Natural killer cell (primary cell): ENCODE results near the gene IFT74. TPM values are rescaled to one million over a fixed set of nuclear protein-coding genes. Genes with fewer than 3 reads are reported as not detected.
"Not testable (repeated sequence)": the region's sequence is repeated elsewhere in the genome, so short reads cannot be mapped to it uniquely, and the experiment has no call there.

Source experiments
- ATAC-seq, 3 donors: fragments of 150-1000 bp in 2 of 3; fragments of 200-7000 bp in 1 of 3; cut with Tn5 transposase; 1 replicate in 1 of 3; 2 replicates in 2 of 3; pipeline ENCODE4 v1.10.0; 2021; ENCODE audit warnings: mild to moderate bottlenecking in 2 of 3, moderate library complexity in 2 of 3
- DNase-seq, 2 donors: peaks; one replicate each; pipeline versions ENCODE4 v3.0.0 to v3.0.0-alpha.2; 2013 to 2021; ENCODE audit warnings: mixed read lengths in 1 of 2
- H3K27ac ChIP-seq: one replicate; pipeline ENCODE4 v1.5.1; 2013; ENCODE audit warnings: mild to moderate bottlenecking, low read length
- H3K27me3 ChIP-seq: one replicate; pipeline ENCODE4 v1.6.1; 2013; ENCODE audit warnings: low read length; ENCODE audit not compliant: control insufficient read depth, insufficient read depth
- H3K36me3 ChIP-seq: one replicate; pipeline ENCODE4 v1.6.1; 2013; ENCODE audit warnings: low read length; ENCODE audit not compliant: control insufficient read depth, insufficient read depth
- H3K4me1 ChIP-seq: one replicate; pipeline ENCODE4 v1.6.1; 2013; ENCODE audit warnings: low read length; ENCODE audit not compliant: control insufficient read depth, insufficient read depth
- H3K4me3 ChIP-seq: one replicate; pipeline ENCODE4 v1.5.1; 2013; ENCODE audit warnings: low read length
- H3K9me3 ChIP-seq: one replicate; pipeline ENCODE4 v1.6.1; 2013; ENCODE audit warnings: low read length; ENCODE audit not compliant: control insufficient read depth, insufficient read depth
- H3K27ac Mint-ChIP-seq, 2 donors: one replicate each; pipeline ENCODE4 v1.8.0; 2022; ENCODE audit warnings: mild to moderate bottlenecking in 2 of 2, mixed read lengths in 2 of 2, moderate library complexity in 1 of 2
- H3K27me3 Mint-ChIP-seq, 2 donors: one replicate each; pipeline ENCODE4 v1.8.0; 2022; ENCODE audit warnings: low read depth in 2 of 2, mixed read lengths in 2 of 2
- H3K36me3 Mint-ChIP-seq: one replicate; pipeline ENCODE4 v1.8.0; 2022; ENCODE audit warnings: mixed read lengths
- H3K4me1 Mint-ChIP-seq, 2 donors: one replicate each; pipeline ENCODE4 v1.8.0; 2022; ENCODE audit warnings: mixed read lengths in 2 of 2
- H3K4me3 Mint-ChIP-seq: one replicate; pipeline ENCODE4 v1.8.0; 2022; ENCODE audit warnings: mild to moderate bottlenecking, moderate library complexity, mixed read lengths
- H3K9me3 Mint-ChIP-seq, 2 donors: one replicate each; pipeline ENCODE4 v1.8.0; 2022; ENCODE audit warnings: mixed read lengths in 2 of 2
- WGBS: methylation state at CpG from one replicate; pipeline ENCODE4 v1.1.7; 2013; ENCODE audit warnings: missing lambda C conversion rate; ENCODE audit not compliant: insufficient coverage; 5-methylcytosine and 5-hydroxymethylcytosine counted together
- intact Hi-C: fragments of 100-400 bp; cut with micrococcal nuclease; formaldehyde crosslinking; loops from one replicate; pipeline ENCODE4 v1.14.2; 2022
- total RNA-seq, 4 donors: library from RNA; stranded (reverse); fragments of 120-200 nt in 1 of 4; gene quantifications; one replicate each; pipeline versions ENCODE4 v1.2.3 to v1.2.4, GENCODE V29; 2013 to 2022
- TF ChIP-seq, protein P1 (sequence below): fragments of 200-600 bp; IDR thresholded peaks from one replicate; pipeline ENCODE4 v1.8.0; 2022; ENCODE audit warnings: antibody characterized with exemption

Gene IFT74
- total RNA-seq, 3 donors from 2014 or later (not counting 1 experiment from before 2014, with no cell fraction given): 6.0 to 8.7 (median 7.0) TPM

DNA sequence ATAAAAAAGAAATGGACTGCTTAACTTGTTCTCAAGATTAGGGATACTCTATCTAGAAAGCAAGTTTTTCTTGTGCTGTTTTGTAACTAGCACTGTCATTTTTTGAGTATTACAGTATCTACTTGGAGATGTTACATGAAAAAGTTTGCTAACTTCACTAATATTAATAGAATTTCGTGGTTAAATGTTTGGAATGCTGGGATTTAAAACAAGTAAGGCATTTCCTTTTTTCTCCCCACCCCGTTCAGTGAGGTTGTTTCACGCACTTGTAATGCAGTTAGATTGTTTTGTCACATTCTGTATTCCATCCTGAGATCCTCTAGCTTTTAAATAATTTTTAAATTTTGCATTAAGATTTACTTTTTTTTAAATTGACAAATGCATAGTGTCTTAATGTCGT is 132.8 kb downstream of the IFT74 start:
- peaks cover 0 to 5% of the 10 kb centered on the region in 2 donors for H3K4me1 Mint-ChIP-seq

DNA sequence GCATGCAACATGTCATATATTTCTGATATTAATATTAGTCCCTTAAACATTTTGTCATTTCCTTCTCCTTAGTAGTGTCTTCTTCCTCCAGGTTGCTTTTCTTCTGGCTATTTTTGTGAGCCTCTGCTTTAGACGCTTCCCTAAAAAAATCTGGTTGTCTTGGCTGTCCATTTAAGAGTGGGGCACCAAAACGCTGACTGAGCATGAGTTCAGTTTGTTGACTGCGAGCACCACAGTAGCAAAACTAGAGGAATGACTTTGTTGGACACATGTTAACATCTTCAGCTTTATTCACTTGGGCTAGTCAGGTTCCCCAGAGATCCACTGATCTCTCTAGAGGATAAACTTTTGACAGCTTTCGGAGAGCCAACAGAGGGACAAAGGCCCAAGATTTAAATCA is 133.5 kb downstream of the IFT74 start:
- TF ChIP-seq, protein P1, sequence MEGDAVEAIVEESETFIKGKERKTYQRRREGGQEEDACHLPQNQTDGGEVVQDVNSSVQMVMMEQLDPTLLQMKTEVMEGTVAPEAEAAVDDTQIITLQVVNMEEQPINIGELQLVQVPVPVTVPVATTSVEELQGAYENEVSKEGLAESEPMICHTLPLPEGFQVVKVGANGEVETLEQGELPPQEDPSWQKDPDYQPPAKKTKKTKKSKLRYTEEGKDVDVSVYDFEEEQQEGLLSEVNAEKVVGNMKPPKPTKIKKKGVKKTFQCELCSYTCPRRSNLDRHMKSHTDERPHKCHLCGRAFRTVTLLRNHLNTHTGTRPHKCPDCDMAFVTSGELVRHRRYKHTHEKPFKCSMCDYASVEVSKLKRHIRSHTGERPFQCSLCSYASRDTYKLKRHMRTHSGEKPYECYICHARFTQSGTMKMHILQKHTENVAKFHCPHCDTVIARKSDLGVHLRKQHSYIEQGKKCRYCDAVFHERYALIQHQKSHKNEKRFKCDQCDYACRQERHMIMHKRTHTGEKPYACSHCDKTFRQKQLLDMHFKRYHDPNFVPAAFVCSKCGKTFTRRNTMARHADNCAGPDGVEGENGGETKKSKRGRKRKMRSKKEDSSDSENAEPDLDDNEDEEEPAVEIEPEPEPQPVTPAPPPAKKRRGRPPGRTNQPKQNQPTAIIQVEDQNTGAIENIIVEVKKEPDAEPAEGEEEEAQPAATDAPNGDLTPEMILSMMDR: no peak
- Histone ChIP-seq H3K4me1 (no peaks in the 10 kb centered on the region), H3K4me3 (no peak overlapping the region), H3K36me3 (no peaks in the 10 kb centered on the region), H3K27me3 (no peaks in the 10 kb centered on the region), H3K9me3 (no peaks in the 10 kb centered on the region), H3K27ac (no peak overlapping the region)
- DNase-seq: no peak
- peaks cover 0 to 7% of the 10 kb centered on the region in 2 donors for H3K27me3 Mint-ChIP-seq
- H3K4me3 Mint-ChIP-seq: no peak overlapping the region
- intact Hi-C loops: no loop called here
- ATAC-seq: no peak
- no peaks in the 10 kb centered on the region for H3K36me3 Mint-ChIP-seq
- H3K27ac Mint-ChIP-seq: no peak overlapping the region
- H3K4me1 Mint-ChIP-seq: peaks cover 0 to 5% of the 10 kb centered on the region in 2 donors
- WGBS: 89% methylated on average over 4 of the region's 4 CpGs
- H3K9me3 Mint-ChIP-seq: no peaks in the 10 kb centered on the region

More for the DNA sequence above, 132.8 kb downstream of the IFT74 start:
- Mint-ChIP-seq H3K36me3 (no peaks in the 10 kb centered on the region), H3K27me3 (peaks cover 0 to 4% of the 10 kb centered on the region in 2 donors), H3K9me3 (no peaks in the 10 kb centered on the region), H3K27ac (no peak overlapping the region), H3K4me3 (no peak overlapping the region)
- no peak overlapping the region for H3K27ac ChIP-seq
- TF ChIP-seq, protein P1: no peak
- no peaks in the 10 kb centered on the region for H3K9me3 ChIP-seq
- intact Hi-C loops: no loop called here
- ATAC-seq (no peak), DNase-seq (no peak)
- WGBS: 57% methylated on average over 1 of the region's 4 CpGs
- H3K4me3 ChIP-seq: no peak overlapping the region
- no peaks in the 10 kb centered on the region for H3K4me1 ChIP-seq
- no peaks in the 10 kb centered on the region for H3K36me3 ChIP-seq
- no peaks in the 10 kb centered on the region for H3K27me3 ChIP-seq

DNA sequence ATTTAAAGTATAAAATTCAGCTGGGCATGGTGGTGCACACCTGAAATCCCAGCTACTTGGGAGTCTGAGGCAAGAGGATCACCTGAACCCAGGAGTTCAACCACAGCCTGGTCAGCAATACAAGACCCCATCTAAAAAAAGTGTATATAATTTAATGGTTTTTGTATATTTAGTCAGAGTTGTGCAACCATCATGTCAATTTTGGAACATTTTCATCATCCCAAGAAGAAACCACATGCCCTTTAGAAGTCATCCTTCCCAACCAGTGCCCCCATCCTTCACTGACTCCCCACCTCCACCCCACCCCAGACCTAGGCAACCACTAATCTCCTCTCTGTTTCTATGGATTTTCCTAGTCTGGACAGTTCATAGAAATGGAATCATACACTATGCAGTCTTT is 134.0 kb downstream of the IFT74 start:
- Mint-ChIP-seq H3K4me3 (no peak overlapping the region), H3K27ac (no peak overlapping the region), H3K4me1 (peaks cover 0 to 5% of the 10 kb centered on the region in 2 donors), H3K36me3 (no peaks in the 10 kb centered on the region), H3K9me3 (no peaks in the 10 kb centered on the region), H3K27me3 (peaks cover 0 to 8% of the 10 kb centered on the region in 2 donors)
- H3K4me1 ChIP-seq: no peaks in the 10 kb centered on the region
- H3K4me3 ChIP-seq: no peak overlapping the region
- intact Hi-C loops: no loop called here
- no peaks in the 10 kb centered on the region for H3K36me3 ChIP-seq
- TF ChIP-seq, protein P1: no peak
- no peak for DNase-seq
- H3K27me3 ChIP-seq: no peaks in the 10 kb centered on the region
- H3K27ac ChIP-seq: no peak overlapping the region
- H3K9me3 ChIP-seq: no peaks in the 10 kb centered on the region
- ATAC-seq: no peak

DNA sequence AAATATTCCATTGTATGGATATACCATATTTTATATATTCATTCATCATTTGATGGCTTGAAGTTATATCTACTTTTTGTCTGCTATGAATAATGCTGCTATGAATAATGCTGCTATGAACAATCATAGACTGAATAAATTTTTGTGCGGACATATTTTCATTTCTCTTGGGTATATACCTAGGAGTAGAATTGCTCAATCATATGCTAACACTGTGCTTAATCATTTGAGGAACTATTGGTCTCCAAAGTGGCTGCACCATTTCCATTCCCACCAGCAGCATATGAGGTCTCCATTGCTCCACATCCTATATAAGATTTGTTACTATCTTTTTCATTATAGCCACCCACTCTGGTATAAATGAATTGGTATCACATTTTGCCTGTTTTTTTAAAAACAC is 134.5 kb downstream of the IFT74 start:
- Histone ChIP-seq H3K9me3 (no peaks in the 10 kb centered on the region), H3K4me1 (no peaks in the 10 kb centered on the region), H3K36me3 (no peaks in the 10 kb centered on the region), H3K27ac (no peak overlapping the region), H3K4me3 (no peak overlapping the region), H3K27me3 (no peaks in the 10 kb centered on the region)
- no peak overlapping the region for H3K27ac Mint-ChIP-seq
- no peaks in the 10 kb centered on the region for H3K9me3 Mint-ChIP-seq
- H3K4me1 Mint-ChIP-seq: peaks cover 0 to 5% of the 10 kb centered on the region in 2 donors
- intact Hi-C loops: no loop called here
- ATAC-seq: no peak
- no peak overlapping the region for H3K4me3 Mint-ChIP-seq
- no CpG with 5 or more reads among the region's 1 CpG for WGBS
- DNase-seq: no peak
- TF ChIP-seq, protein P1: no peak
- peaks cover 0 to 10% of the 10 kb centered on the region in 2 donors for H3K27me3 Mint-ChIP-seq
- no peaks in the 10 kb centered on the region for H3K36me3 Mint-ChIP-seq

DNA sequence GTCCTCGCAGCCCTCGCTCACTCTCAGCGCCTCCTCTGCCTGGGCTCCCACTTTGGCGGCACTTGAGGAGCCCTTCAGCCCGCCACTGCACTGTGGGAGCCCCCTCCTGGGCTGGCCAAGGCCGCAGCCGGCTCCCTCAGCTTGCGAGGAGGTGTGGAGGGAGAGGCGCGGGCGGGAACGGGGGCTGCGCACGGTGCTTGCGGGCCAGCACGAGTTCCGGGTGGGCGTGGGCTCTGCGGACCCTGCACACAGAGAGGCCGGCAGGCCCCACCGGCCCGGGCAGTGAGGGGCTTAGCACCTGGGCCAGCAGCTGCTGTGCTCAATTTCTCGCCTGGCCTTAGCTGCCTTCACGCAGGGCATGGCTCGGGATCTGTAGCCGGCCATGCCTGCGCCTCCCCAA is 136.3 kb downstream of the IFT74 start:
- intact Hi-C loops, H3K4me3 ChIP-seq, DNase-seq, H3K4me3 Mint-ChIP-seq, H3K27me3 ChIP-seq, H3K27ac Mint-ChIP-seq, H3K36me3 Mint-ChIP-seq, H3K4me1 Mint-ChIP-seq, H3K9me3 ChIP-seq, H3K36me3 ChIP-seq, H3K4me1 ChIP-seq, ATAC-seq, H3K27ac ChIP-seq, H3K9me3 Mint-ChIP-seq: not testable (repeated sequence)
- peaks cover 0 to 17% of the 10 kb centered on the region in 2 donors for H3K27me3 Mint-ChIP-seq
- WGBS: 97% methylated on average over 27 of the region's 27 CpGs
